GM23338 (cell line): ENCODE measurements around the gene SP100. TPM values are rescaled to one million over a fixed set of nuclear protein-coding genes. Genes with fewer than 3 reads are reported as not detected.

Source experiments
- ATAC-seq: fragments of 200-7000 bp; cut with Tn5 transposase; 3 replicates; pipeline ENCODE4 v1.9.1; 2020
- DNase-seq: peaks from one replicate; pipeline ENCODE4 v3.0.0-alpha.2; 2015; ENCODE audit warnings: low spot score
- H2AFZ ChIP-seq: fragments of 200-600 bp; sonication (generic); 2 replicates; pipeline ENCODE4 v1.8.0; 2016; ENCODE audit warnings: antibody characterized with exemption, mild to moderate bottlenecking, moderate library complexity
- H3F3A ChIP-seq: fragments of 200-600 bp; sonication (generic); replicated peaks from 2 replicates; pipeline ENCODE4 v1.8.0; 2017; ENCODE audit warnings: antibody characterized with exemption, mixed run types, low read depth
- H3K27ac ChIP-seq: fragments of 200-600 bp; sonication (generic); 2 replicates; pipeline ENCODE4 v1.6.1; 2016; ENCODE audit warnings: low read depth
- H3K27me3 ChIP-seq: fragments of 200-600 bp; sonication (generic); 2 replicates; pipeline ENCODE4 v1.8.0; 2016; ENCODE audit warnings: mild to moderate bottlenecking, mixed run types, moderate library complexity; ENCODE audit not compliant: insufficient read depth
- H3K36me3 ChIP-seq: fragments of 200-600 bp; sonication (generic); 2 replicates; pipeline ENCODE4 v1.8.0; 2016; ENCODE audit warnings: mild to moderate bottlenecking; ENCODE audit not compliant: insufficient read depth
- H3K4me1 ChIP-seq: fragments of 200-600 bp; sonication (generic); 2 replicates; pipeline ENCODE4 v1.8.0; 2016; ENCODE audit warnings: mild to moderate bottlenecking, moderate library complexity; ENCODE audit not compliant: insufficient read depth
- H3K4me2 ChIP-seq: fragments of 200-600 bp; sonication (generic); 2 replicates; pipeline ENCODE4 v1.7.1; 2017; ENCODE audit warnings: mixed run types
- H3K4me3 ChIP-seq: fragments of 200-600 bp; sonication (generic); 2 replicates; pipeline ENCODE4 v1.6.1; 2016; ENCODE audit warnings: mixed run types
- H3K79me2 ChIP-seq: fragments of 200-600 bp; sonication (generic); replicated peaks from 2 replicates; pipeline ENCODE4 v1.8.0; 2017; ENCODE audit warnings: mild to moderate bottlenecking; ENCODE audit not compliant: insufficient read depth
- H3K9me2 ChIP-seq: fragments of 200-600 bp; sonication (generic); 2 replicates; pipeline ENCODE4 v1.8.0; 2017; ENCODE audit not compliant: insufficient read depth
- H4K20me1 ChIP-seq: fragments of 200-600 bp; sonication (generic); replicated peaks from 2 replicates; pipeline ENCODE4 v1.8.0; 2017; ENCODE audit warnings: mild to moderate bottlenecking; ENCODE audit not compliant: insufficient read depth
- H3K27ac Mint-ChIP-seq: 2 replicates; pipeline ENCODE4 v1.8.0; 2020; ENCODE audit warnings: inconsistent platforms, mild to moderate bottlenecking, moderate library complexity, mixed read lengths
- H3K27me3 Mint-ChIP-seq: 3 replicates; pipeline ENCODE4 v1.8.0; 2022; ENCODE audit warnings: low read depth, mild to moderate bottlenecking, moderate library complexity, mixed read lengths, inconsistent platforms; ENCODE audit not compliant: insufficient read depth, poor library complexity
- H3K36me3 Mint-ChIP-seq: 3 replicates; pipeline ENCODE4 v1.8.0; 2021; ENCODE audit warnings: low read depth, mild to moderate bottlenecking, inconsistent platforms, moderate library complexity, mixed read lengths
- H3K4me1 Mint-ChIP-seq: 3 replicates; pipeline ENCODE4 v1.8.0; 2020; ENCODE audit warnings: mild to moderate bottlenecking, inconsistent platforms, mixed read lengths
- H3K4me3 Mint-ChIP-seq: 3 replicates; pipeline ENCODE4 v1.8.0; 2021; ENCODE audit warnings: moderate library complexity, mild to moderate bottlenecking, inconsistent platforms, mixed read lengths
- H3K9me3 Mint-ChIP-seq: 3 replicates; pipeline ENCODE4 v1.8.0; 2020; ENCODE audit warnings: moderate library complexity, mild to moderate bottlenecking, inconsistent platforms, mixed read lengths
- CREB1 ChIP-seq: fragments of 250-450 bp; sonication (Bioruptor Pico); IDR thresholded peaks from 2 replicates; pipeline ENCODE4 v1.5.0; 2020; ENCODE audit warnings: low read depth, mild to moderate bottlenecking, moderate library complexity
- CTCF ChIP-seq, 2 experiments: fragments of 200-600 bp in 1 of 2; sonication (generic) in 1 of 2; conservative IDR thresholded peaks; 2 replicates each; pipeline versions ENCODE4 v1.5.1 to v1.6.1; 2016 to 2017; ENCODE audit warnings: antibody characterized with exemption in 2 of 2, low read depth in 2 of 2, mild to moderate bottlenecking in 2 of 2, moderate library complexity in 1 of 2
- ETS1 ChIP-seq: IDR thresholded peaks from 2 replicates; pipeline ENCODE4 v1.6.1; 2016; ENCODE audit warnings: antibody characterized with exemption
- EZH2 ChIP-seq: fragments of 200-600 bp; sonication (generic); IDR thresholded peaks from one replicate; pipeline ENCODE4 v1.8.0; 2017; ENCODE audit warnings: antibody characterized with exemption, mild to moderate bottlenecking, low read depth; ENCODE audit not compliant: unreplicated experiment
- EZH2phosphoT487 ChIP-seq: fragments of 200-600 bp; sonication (generic); IDR thresholded peaks from one replicate; pipeline ENCODE4 v1.8.1; 2018; ENCODE audit warnings: antibody characterized with exemption; ENCODE audit not compliant: unreplicated experiment
- JUNB ChIP-seq: IDR thresholded peaks from one replicate; pipeline ENCODE4 v1.6.1; 2016; ENCODE audit warnings: antibody characterized with exemption; ENCODE audit not compliant: unreplicated experiment
- NANOG ChIP-seq: IDR thresholded peaks from 2 replicates; pipeline ENCODE4 v1.6.1; 2016; ENCODE audit warnings: antibody characterized with exemption, borderline replicate concordance
- POLR2AphosphoS5 ChIP-seq: IDR thresholded peaks from 2 replicates; pipeline ENCODE4 v1.6.1; 2016; ENCODE audit warnings: antibody characterized with exemption, low read depth
- REST ChIP-seq: IDR thresholded peaks from one replicate; pipeline ENCODE4 v1.6.1; 2018; ENCODE audit warnings: antibody characterized with exemption; ENCODE audit not compliant: unreplicated experiment
- STAT1 ChIP-seq: IDR thresholded peaks from one replicate; pipeline ENCODE4 v1.6.1; 2016; ENCODE audit warnings: antibody characterized with exemption; ENCODE audit not compliant: unreplicated experiment
- ZNF114 ChIP-seq: fragments of 250-450 bp; sonication (Bioruptor Pico); IDR thresholded peaks from 2 replicates; pipeline ENCODE4 v1.5.0; 2020; ENCODE audit warnings: mild to moderate bottlenecking, moderate library complexity
- ZNF331 ChIP-seq: fragments of 250-450 bp; sonication (Bioruptor Pico); IDR thresholded peaks from 2 replicates; pipeline ENCODE4 v1.5.0; 2020; ENCODE audit warnings: low read depth, mild to moderate bottlenecking, moderate library complexity
- ZNF462 ChIP-seq: fragments of 250-450 bp; sonication (Bioruptor Pico); IDR thresholded peaks from 2 replicates; pipeline ENCODE4 v1.5.0; 2020; ENCODE audit warnings: mild to moderate bottlenecking, moderate library complexity
- polyA plus RNA-seq: library from polyadenylated mRNA; unstranded; fragments of >200 nt; fragmentation: Nextera tagmentation; extraction: Ambion mirVana; gene quantifications from 2 replicates; pipeline ENCODE4 v1.2.1, GENCODE V29; 2016
- total RNA-seq: library from RNA; depleted of rRNA; stranded (reverse); fragments of >200 nt; shearing (Covaris generic); gene quantifications from 2 replicates; pipeline ENCODE4 v1.2.3, GENCODE V29; 2014

The SP100 gene
- total and polyA plus RNA-seq, 2 experiments from 2014 or later = 0.44 to 0.73 TPM

- H3F3A ChIP-seq = no peaks in the 10 kb centered on the region
- ATAC-seq (no peak), DNase-seq (no peak)
- Mint-ChIP-seq H3K9me3 (peaks cover 5% of the 10 kb centered on the region; the same call in 1 of the 3 replicates), H3K27ac (no peak overlapping the region), H3K36me3 (no peaks in the 10 kb centered on the region), H3K4me1 (peaks cover 13% of the 10 kb centered on the region), H3K4me3 (no peak overlapping the region), H3K27me3 (no peaks in the 10 kb centered on the region)
- TF ChIP-seq POLR2AphosphoS5 (no peak), CTCF (conservative IDR thresholded peaks at IDR 0.05; ENCODE audit: low read depth in 2 of 2) (no peak), EZH2phosphoT487 (no peak), EZH2 (no peak), CREB1 (CRISPR knock-in tag) (no peak), REST (no peak), ZNF114 (CRISPR knock-in tag) (no peak), ZNF331 (CRISPR knock-in tag) (no peak), JUNB (no peak), NANOG (no peak), ZNF462 (CRISPR knock-in tag) (no peak), STAT1 (no peak), ETS1 (no peak)
- no peaks in the 10 kb centered on the region for H4K20me1 ChIP-seq
- no peak overlapping the region for H3K4me2 ChIP-seq
- H3K27me3 ChIP-seq = no peaks in the 10 kb centered on the region
- peaks cover 9% of the 10 kb centered on the region; the same call in 1 of the 2 replicates for H3K9me2 ChIP-seq
- no peak overlapping the region for H3K4me3 ChIP-seq
- H3K79me2 ChIP-seq = no peaks in the 10 kb centered on the region
- no peaks in the 10 kb centered on the region for H3K36me3 ChIP-seq
- peaks cover 4% of the 10 kb centered on the region; the same call in 1 of the 2 replicates for H3K4me1 ChIP-seq
- H3K27ac ChIP-seq = no peak overlapping the region
- H2AFZ ChIP-seq = no peak overlapping the region
Measured at GRCh38 chr2:230453006-230453405, 37.0 kb downstream of the SP100 start.
